Measurements from ENCODE around the gene JARID2. TPM values are rescaled to one million over a fixed set of nuclear protein-coding genes. Genes with fewer than 3 reads are reported as not detected.
A peak's percentile ranks its signal among the peaks of the same experiment; 100 is the strongest.

The JARID2 gene
- total and polyA plus RNA-seq, 11 donors = 3.5 to 12.2 (median 7.5) TPM

GRCh38 chr6:15387118-15387517 is 141.2 kb downstream of the JARID2 start:
- WGBS, 4 donors = 84 to 94% (median 93%) methylated on average over 5 of the region's 5 CpGs
- DNase-seq (no peak), ATAC-seq (no peak)
- no peak overlapping the region for H3K4me3 ChIP-seq
- no peak for TF ChIP-seq POLR2A (IDR thresholded peaks at IDR 0.05)
- no peak for TF ChIP-seq CTCF (IDR thresholded peaks at IDR 0.05)
- H3K27ac ChIP-seq = no peak overlapping the region
- intact Hi-C loops (cut with DNase I) = loop anchor here in 3 of 10 donors (5.0 to 10.0 kb wide), 4 partner anchors 140 to 752 kb away; partner anchors contain the start of gene JARID2 (in 1 of the 3)
- H3K36me3 ChIP-seq = no peaks in the 10 kb centered on the region
- no peaks in the 10 kb centered on the region for H3K9me3 ChIP-seq
- H3K4me1 ChIP-seq = peaks cover 0 to 68% (median 48%) of the 10 kb centered on the region in 12 donors
- H3K27me3 ChIP-seq = no peaks in the 10 kb centered on the region

GRCh38 chr6:15389084-15389764 is 143.4 kb downstream of the JARID2 start:
- H3K9me3 ChIP-seq = no peaks in the 10 kb centered on the region
- H3K27ac ChIP-seq = peak overlapping the region in 10 of 12 donors; percentile 1 to 70 (median 43)
- TF ChIP-seq POLR2A (IDR thresholded peaks at IDR 0.05) = no peak
- no peak for TF ChIP-seq CTCF (IDR thresholded peaks at IDR 0.05)
- peak; percentile 49 to 71 (median 70) for ATAC-seq
- 86 to 92% (median 88%) methylated on average over 6 of the region's 6 CpGs for WGBS, 4 donors
- no peak for DNase-seq
- intact Hi-C loops (cut with DNase I) = loop anchor here in 3 of 10 donors (5.0 to 10.0 kb wide), 4 partner anchors 142 to 754 kb away; partner anchors contain the start of gene JARID2 (in 1 of the 3)
- H3K36me3 ChIP-seq = no peaks in the 10 kb centered on the region
- no peaks in the 10 kb centered on the region for H3K27me3 ChIP-seq
- no peak overlapping the region for H3K4me3 ChIP-seq
- H3K4me1 ChIP-seq = peaks cover 0 to 75% (median 48%) of the 10 kb centered on the region in 12 donors

GRCh38 chr6:15389765-15390723 is 144.2 kb downstream of the JARID2 start:
- WGBS, 4 donors = 21 to 34% (median 27%) methylated on average over 14 of the region's 14 CpGs
- DNase-seq = no peak
- intact Hi-C loops (cut with DNase I) = loop anchor here in 9 of 10 donors (2.0 to 10.0 kb wide), 11 partner anchors 52 to 1185 kb away; partner anchors contain the start of gene JARID2 (in 5 of the 9)

More at GRCh38 chr6:15389765-15390723, 144.2 kb downstream of the JARID2 start:
- peak; percentile 4 to 60 (median 53) for ATAC-seq
- Histone ChIP-seq H3K4me3 (peak overlapping the region in 1 of 12 donors; percentile 0), H3K36me3 (no peaks in the 10 kb centered on the region), H3K4me1 (peaks cover 0 to 68% (median 44%) of the 10 kb centered on the region in 12 donors), H3K9me3 (no peaks in the 10 kb centered on the region), H3K27me3 (no peaks in the 10 kb centered on the region), H3K27ac (peak overlapping the region in 10 of 12 donors; percentile 1 to 70 (median 43))
- TF ChIP-seq POLR2A (IDR thresholded peaks at IDR 0.05) (no peak), CTCF (IDR thresholded peaks at IDR 0.05) (peak; percentile 42 to 78 (median 64))

Measured in heart left ventricle (tissue), 16 donors.